Left lobe of liver (tissue), 2 donors: ENCODE data around the gene GRHL1. TPM values are rescaled to one million over a fixed set of nuclear protein-coding genes. Genes with fewer than 3 reads are reported as not detected.

Experiments
- ATAC-seq: fragments of 200-7000 bp; cut with Tn5 transposase; one replicate; pipeline ENCODE4 v1.9.1; 2020; ENCODE audit warnings: mild to moderate bottlenecking, moderate library complexity
- DNase-seq: peaks from one replicate; pipeline ENCODE4 v3.0.0-alpha.2; 2020; ENCODE audit warnings: low spot score
- total RNA-seq: library from RNA; stranded (reverse); gene quantifications from one replicate; pipeline ENCODE4 v1.2.1, GENCODE V29; 2021
- donor health status: DM: no; HTN: no; CAD: no; lungs with moderate emphysema.
- donor health status: DM: no; HTN: yes; CAD: no.

GRHL1 gene
- total RNA-seq, 1 donor from 2014 or later = 4.7 TPM

- DNase-seq = no peak
Measured at GRCh38 chr2:9949239-9949991, 2.1 kb upstream of the GRHL1 start.

GRCh38 chr2:9949992-9950520, 1.4 kb upstream of the GRHL1 start:
- ATAC-seq (no peak), DNase-seq (no peak)

More at GRCh38 chr2:9949239-9949991, 2.1 kb upstream of the GRHL1 start:
- no peak for ATAC-seq

- ATAC-seq (peak; percentile 47), DNase-seq (no peak)
Measured at GRCh38 chr2:9950521-9951271, 797 bp upstream of the GRHL1 start.

- ATAC-seq = no peak
- no peak for DNase-seq
Measured at GRCh38 chr2:9951272-9951521, 296 bp upstream of the GRHL1 start.

GRCh38 chr2:9952286-9952737, 819 bp downstream of the GRHL1 start:
- ATAC-seq (no peak), DNase-seq (no peak)

GRCh38 chr2:9952856-9953503, 1.5 kb downstream of the GRHL1 start:
- ATAC-seq = no peak

GRCh38 chr2:9954136-9954535, 2.6 kb downstream of the GRHL1 start:
- DNase-seq (no peak), ATAC-seq (no peak)

More at GRCh38 chr2:9952856-9953503, 1.5 kb downstream of the GRHL1 start:
- no peak for DNase-seq

- peak; percentile 92 for ATAC-seq
- DNase-seq = peak; percentile 68
Measured at GRCh38 chr2:9958057-9958456, 6.6 kb downstream of the GRHL1 start.

- no peak for DNase-seq
- ATAC-seq = no peak
Measured at GRCh38 chr2:9959262-9959661, 7.8 kb downstream of the GRHL1 start.

GRCh38 chr2:9961013-9961412, 9.5 kb downstream of the GRHL1 start:
- DNase-seq (no peak), ATAC-seq (no peak)

- ATAC-seq (peak; percentile 97), DNase-seq (peak; percentile 81)
Measured at GRCh38 chr2:9964334-9964980, 13.0 kb downstream of the GRHL1 start.

GRCh38 chr2:9965119-9965822, 13.8 kb downstream of the GRHL1 start:
- no peak for ATAC-seq
- DNase-seq = no peak

GRCh38 chr2:9966491-9967022, 15.1 kb downstream of the GRHL1 start:
- DNase-seq (no peak), ATAC-seq (no peak)

- DNase-seq (no peak), ATAC-seq (no peak)
Measured at GRCh38 chr2:9967053-9967775, 15.7 kb downstream of the GRHL1 start.

GRCh38 chr2:9968553-9969497, 17.3 kb downstream of the GRHL1 start:
- ATAC-seq = no peak
- DNase-seq = no peak

GRCh38 chr2:9970200-9971044, 18.9 kb downstream of the GRHL1 start:
- ATAC-seq (no peak), DNase-seq (no peak)

- no peak for ATAC-seq
- DNase-seq = no peak
Measured at GRCh38 chr2:9971105-9971818, 19.8 kb downstream of the GRHL1 start.
